Embryonic facial prominence (tissue), 1 donor: Measurements from ENCODE around the gene PRR14.
"Not testable (repeated sequence)": the region's sequence is repeated elsewhere in the genome, so short reads cannot be mapped to it uniquely, and the experiment has no call there.

ENCODE experiments used
- DNase-seq: peaks from one replicate; pipeline ENCODE4 v3.0.0-alpha.2; 2016; ENCODE audit errors: extremely low spot score

Gene PRR14

GRCh38 chr16:30632454-30632853 is 18.3 kb upstream of the PRR14 start:
- not testable (repeated sequence) for DNase-seq

GRCh38 chr16:30633526-30633925 is 17.2 kb upstream of the PRR14 start:
- no peak for DNase-seq

GRCh38 chr16:30636599-30636998 is 14.2 kb upstream of the PRR14 start:
- no peak for DNase-seq

DNA sequence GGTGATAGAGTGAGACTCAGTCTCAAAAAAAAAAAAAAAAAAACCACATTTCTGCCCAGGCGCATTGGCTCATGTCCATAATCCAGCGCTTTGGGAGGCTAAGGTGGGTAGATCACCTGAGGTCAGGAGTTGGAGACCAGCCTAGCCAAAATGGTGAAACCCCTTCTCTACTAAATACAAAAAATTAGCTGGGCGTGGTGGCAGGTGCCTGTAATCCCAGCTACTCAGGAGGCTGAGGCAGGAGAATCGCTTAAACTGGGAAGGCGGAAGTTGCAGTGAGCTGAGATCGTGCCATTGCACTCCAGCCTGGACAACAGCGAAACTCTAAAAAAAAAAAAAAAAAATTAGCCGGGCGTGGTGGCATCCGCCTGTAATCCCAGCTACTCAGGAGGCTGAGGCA is 13.6 kb upstream of the PRR14 start:
- not testable (repeated sequence) for DNase-seq

DNA sequence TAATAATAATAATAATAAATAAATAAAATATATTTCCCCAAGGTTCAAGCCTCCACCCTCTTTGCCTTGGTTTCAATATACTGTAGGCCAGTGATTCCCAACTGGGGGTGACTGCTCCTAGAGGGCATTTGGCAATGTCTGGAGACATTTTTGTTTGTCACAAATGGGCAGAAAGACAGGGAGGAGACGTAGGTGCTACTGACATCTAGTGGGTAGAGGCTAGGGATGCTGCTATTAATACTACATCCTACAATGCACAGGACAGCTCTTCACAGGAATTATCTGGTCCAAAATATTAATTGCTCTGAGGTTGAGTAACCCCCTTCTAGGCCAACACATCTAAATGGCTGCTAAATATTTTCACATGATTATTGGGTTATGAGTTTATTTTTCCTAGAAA is 12.8 kb upstream of the PRR14 start:
- no peak for DNase-seq

DNA sequence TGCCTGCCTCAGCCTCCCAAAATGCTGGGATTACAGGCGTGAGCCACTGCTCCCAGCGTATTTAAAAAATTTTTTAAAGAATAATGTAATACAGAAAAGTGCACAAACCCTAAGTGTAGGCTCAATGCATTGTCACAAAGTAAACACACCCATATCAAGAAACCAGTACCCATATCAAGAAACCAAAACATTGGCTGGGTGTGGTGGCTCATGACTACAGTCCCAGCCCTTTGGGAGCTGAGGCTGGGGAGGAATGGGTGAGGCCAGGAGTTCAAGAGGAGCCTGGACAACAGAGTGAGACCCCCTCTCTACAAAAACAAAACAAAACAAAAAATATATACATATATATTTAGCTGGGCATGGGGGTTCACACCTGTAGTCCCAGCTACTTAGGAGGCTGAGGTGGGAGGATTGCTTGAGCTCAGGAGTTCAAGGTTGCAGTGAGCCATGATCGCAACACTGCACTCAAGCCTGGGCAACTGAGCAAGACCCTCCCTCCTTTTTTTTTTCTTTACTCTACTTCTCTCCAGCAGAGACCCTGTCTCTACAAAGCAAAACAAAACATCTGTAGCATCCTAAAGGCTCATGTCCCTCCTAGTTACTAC is 9.3 kb upstream of the PRR14 start:
- DNase-seq = no peak

DNA sequence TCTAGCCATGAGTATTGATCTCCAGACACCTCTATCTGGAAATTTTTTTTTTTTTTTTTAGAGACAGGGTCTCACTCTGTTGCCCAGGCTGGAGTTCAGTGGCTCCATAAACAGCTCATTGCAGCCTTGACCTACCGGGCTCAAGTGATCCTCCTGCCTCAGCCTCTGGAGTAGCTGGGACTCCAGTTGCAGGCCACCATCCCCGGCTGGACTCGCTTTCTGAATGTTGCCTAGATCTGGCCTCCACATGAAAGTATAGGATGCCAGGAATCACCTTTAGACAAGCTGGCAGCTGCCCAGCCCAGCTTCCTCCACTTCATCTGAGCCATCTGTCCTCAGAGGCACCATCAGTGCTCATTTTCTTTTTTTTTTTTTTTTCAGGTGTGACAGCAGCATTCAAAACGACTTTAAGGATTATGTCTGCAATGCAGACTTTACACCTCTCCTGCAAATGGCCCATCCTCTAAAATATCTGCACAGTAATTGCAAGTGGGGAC is 6.4 kb upstream of the PRR14 start:
- DNase-seq = no peak

DNA sequence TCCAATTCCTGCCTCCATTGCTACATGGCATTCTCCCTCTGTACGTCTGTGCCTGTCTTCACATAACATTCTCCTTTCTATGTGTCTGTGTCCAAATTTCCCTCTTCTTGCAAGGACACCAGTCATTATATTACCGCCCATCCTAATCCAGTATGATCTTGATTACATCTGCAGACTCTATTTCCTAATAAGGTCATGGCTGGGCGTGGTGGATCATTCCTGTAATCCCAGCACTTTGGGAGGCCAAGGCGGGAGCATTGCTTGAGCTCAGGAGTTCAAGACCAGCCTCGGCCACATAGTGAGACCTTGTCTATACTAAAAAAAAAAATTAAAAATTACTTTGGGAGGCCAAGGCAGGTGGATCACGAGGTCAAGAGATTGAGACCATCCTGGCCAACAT is 5.0 kb upstream of the PRR14 start:
- no peak for DNase-seq

- DNase-seq = no peak
Observed at GRCh38 chr16:30647274-30647571, 3.5 kb upstream of the PRR14 start.

GRCh38 chr16:30649725-30650368 is 913 bp upstream of the PRR14 start:
- no peak for DNase-seq

GRCh38 chr16:30651124-30652004 is 604 bp downstream of the PRR14 start:
- no peak for DNase-seq

DNA sequence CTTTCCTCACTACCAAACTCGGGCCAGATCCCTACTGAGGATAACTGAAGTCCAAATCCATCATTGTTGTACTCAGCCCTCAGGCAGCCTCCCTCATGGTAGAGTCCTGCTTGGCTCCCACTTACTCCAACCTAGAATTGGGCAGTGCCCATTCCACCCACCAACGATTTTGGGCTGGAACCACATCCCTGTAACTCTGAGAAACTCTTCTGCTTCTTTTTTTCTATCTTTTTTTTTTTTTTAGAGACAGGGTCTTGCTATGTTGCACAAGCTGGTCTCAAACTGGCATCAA is 1.2 kb downstream of the PRR14 start:
- no peak for DNase-seq

DNA sequence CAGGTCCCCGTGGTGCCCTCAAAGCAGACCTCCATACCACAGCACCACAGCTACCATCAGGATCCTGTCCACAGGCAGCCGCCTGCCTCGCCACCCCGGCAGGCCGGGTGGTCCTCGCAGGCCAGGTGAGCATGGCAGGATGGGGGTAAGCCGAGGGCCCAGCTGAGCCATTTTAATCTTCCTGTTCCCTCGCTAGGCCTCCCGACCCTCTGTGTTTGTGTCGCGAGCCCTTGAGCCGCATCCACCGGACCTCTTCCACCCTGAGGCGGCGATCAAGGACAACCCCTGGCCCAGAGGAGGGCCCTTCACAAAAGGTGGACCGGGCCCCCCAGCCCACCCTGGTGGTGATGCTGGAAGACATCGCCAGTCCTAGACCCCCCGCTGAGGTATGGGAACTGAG is 2.0 kb downstream of the PRR14 start:
- no peak for DNase-seq

DNA sequence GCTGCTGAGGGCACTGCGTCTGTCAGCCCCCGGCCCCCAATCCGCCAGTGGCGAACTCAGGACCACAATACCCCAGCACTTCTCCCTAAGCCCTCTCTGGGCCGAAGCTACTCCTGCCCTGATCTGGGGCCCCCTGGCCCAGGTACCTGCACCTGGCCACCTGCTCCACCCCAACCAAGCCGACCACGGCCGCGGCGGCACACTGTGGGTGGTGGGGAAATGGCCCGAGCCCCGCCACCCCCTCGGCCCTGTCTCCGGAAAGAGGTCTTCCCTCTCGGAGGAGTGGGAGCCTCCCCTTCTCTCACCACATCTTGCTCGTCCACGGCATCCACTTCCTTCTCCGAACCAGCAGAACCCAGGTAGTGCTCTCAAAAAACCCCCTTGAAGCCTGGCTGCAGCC is 4.1 kb downstream of the PRR14 start:
- DNase-seq = no peak

DNA sequence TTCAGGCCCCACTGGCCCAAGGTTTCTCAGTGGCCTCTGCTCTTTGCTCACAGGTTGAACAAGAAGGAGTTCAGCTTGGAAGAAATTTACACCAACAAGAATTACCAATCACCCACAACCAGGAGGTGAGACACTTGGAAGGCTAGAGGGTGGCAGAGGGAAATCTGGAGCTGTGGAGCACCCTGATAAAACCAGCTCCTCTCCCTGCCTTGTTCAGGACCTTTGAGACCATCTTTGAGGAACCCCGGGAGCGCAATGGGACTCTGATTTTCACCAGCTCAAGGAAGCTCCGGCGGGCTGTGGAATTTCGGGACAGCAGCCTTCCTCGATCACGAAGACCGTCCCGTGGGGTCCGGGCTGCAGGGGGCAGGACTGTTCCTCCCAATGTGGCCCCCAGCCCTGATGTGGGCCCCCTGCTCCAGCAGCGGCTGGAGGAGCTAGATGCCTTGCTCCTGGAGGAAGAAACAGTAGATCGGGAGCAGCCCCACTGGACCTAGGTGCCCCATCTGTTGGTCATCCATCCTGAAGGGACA is 5.1 kb downstream of the PRR14 start:
- DNase-seq = no peak

DNA sequence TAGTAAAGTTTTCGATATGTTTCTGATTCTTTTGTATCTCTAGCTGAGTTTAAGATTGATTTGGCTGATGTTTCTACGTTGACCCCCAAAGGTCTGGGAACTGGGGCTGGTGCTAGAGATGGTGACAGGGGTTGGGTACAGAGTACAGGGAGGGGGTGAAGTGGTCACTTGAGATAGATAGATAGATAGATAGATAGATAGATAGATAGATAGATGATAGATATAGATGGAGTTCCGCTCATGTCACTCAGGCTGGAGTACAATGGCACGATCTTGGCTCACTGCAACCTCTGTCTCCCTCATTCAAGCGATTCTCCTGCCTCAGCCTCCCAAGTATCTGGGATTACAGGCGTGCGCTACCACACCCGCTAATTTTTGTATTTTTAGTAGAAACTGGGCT is 5.6 kb downstream of the PRR14 start:
- DNase-seq = no peak

- DNase-seq = no peak
Observed at GRCh38 chr16:30656974-30657865, 6.5 kb downstream of the PRR14 start.

DNA sequence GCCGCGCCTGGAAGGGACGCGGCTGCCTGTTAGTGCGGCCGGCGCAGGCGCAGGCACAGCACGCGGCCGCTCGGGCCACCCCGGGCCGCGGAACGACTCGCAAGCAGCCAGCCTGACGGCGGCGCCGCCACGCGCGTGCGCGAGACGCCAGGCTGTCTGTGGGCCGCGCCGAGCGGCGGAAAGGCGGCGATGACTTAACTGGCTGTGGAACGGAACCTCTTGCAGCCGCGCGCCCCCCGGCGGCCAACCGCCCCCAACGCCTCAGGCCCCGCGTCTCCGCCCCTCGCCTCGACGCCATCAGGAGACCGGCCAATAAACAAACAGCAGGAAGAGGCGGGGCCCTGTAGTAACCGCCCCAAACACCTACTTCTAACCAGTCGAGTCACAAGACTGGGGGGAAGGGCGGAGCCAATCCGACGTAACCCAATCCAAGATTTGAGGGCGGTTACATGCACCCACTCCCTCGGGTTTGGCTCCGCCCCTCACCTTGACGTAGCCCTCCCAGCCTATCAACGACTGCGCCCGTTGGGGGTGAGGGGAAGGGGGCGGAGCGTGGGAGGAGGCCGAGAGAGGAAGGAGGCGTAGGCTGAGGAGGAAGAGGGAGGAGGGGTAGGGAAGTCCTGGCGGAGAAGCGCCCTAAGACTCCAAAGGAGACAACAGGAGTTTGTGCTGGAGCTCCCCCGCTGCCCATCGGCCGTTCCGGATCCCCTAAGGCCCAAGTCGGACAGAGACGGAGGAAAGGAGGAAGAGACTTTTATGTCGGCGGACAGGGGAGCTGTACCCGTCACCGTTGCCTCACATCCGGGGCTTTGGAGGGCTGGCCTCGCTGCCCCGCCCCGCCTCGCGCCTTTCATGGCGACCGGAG is 7.3 kb downstream of the PRR14 start, which contains the start of gene FBRS:
TSS of gene FBRS (plus strand) at position 566 of the 865 bp plus-strand sequence. CDS start 1,088 bp downstream, outside the sequence.
- peak; percentile 99 for DNase-seq

DNA sequence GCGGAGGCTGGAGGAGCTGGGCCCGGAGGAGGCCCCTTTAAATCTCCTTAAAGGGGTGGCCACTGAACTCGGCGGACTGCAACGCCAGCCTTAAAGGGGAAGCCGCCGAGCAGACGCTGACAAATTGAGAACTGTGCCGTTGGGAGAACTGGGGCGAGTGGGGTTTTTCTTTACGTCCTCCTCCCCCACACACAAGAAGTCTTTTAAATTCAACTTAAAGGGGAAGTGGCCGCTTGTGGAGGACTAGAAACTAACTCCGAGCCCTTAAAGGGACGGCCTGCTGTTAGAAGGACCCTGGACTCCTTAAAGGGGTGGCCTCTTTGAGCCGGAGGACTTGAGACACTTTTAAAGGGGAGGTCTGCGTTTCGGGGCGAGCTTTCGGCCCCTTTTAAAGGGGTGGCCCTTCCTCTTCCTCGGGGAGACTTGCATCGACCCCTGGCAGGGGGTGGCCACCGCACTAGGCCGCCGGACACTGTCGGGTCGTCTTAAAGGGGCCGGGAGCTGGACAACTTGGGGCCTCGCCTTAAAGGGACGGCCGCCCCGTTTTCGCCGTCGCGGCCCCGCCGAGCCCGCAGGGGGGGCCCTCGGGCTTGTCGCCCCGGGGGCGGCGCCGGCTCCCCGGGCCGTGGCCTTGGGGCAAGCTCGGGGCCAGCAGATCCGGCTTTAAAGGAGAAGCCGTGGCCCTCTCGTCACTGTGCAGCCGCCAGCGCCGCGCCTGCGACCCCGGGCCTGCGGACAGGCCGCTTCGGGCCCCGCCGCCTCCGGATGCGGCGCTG is 8.2 kb downstream of the PRR14 start:
- peak; percentile 96 for DNase-seq
